GM06990 (cell line): ENCODE data around the gene SRD5A3.
"Not testable (repeated sequence)": the region's sequence is repeated elsewhere in the genome, so short reads cannot be mapped to it uniquely, and the experiment has no call there.

Experiments
- DNase-seq: peaks from one replicate; pipeline ENCODE4 v3.0.0-alpha.2; 2011; ENCODE audit not compliant: insufficient read length; ENCODE audit errors: extremely low read depth
- H3K27me3 ChIP-seq: replicated peaks from 2 replicates; pipeline ENCODE4 v1.6.0; 2011; ENCODE audit warnings: low read length; ENCODE audit not compliant: control insufficient read depth, insufficient read depth
- H3K36me3 ChIP-seq: 2 replicates; pipeline ENCODE4 v1.5.1; 2011; ENCODE audit warnings: low read length; ENCODE audit not compliant: control insufficient read depth, insufficient read depth
- H3K4me3 ChIP-seq: replicated peaks from 2 replicates; pipeline ENCODE4 v1.5.1; 2011; ENCODE audit warnings: low read depth, mild to moderate bottlenecking, control low read depth, low read length
- CTCF ChIP-seq: IDR thresholded peaks from 2 replicates; pipeline ENCODE4 v1.5.1; 2011; ENCODE audit warnings: low read length, control low read depth, mild to moderate bottlenecking, inconsistent platforms; ENCODE audit not compliant: insufficient read depth, poor library complexity, severe bottlenecking

SRD5A3 gene

GRCh38 chr4:55347610-55348228 lies 1.7 kb downstream of the SRD5A3 start:
- H3K36me3 ChIP-seq: no peaks in the 10 kb centered on the region
- no peak for TF ChIP-seq CTCF
- no peaks in the 10 kb centered on the region for H3K27me3 ChIP-seq
- H3K4me3 ChIP-seq: no peak overlapping the region
- no peak for DNase-seq

- Histone ChIP-seq H3K36me3 (no peaks in the 10 kb centered on the region), H3K4me3 (no peak overlapping the region), H3K27me3 (no peaks in the 10 kb centered on the region)
- DNase-seq: no peak
- no peak for TF ChIP-seq CTCF
Observed at GRCh38 chr4:55348466-55348865, 2.4 kb downstream of the SRD5A3 start.

- not testable (repeated sequence) for DNase-seq, H3K4me3 ChIP-seq, H3K27me3 ChIP-seq, H3K36me3 ChIP-seq
Observed at GRCh38 chr4:55350870-55351269, 4.8 kb downstream of the SRD5A3 start.

GRCh38 chr4:55351824-55352223 lies 5.8 kb downstream of the SRD5A3 start:
- Histone ChIP-seq H3K4me3 (no peak overlapping the region), H3K36me3 (no peaks in the 10 kb centered on the region), H3K27me3 (no peaks in the 10 kb centered on the region)
- TF ChIP-seq CTCF: no peak
- no peak for DNase-seq

GRCh38 chr4:55352726-55353125 lies 6.7 kb downstream of the SRD5A3 start:
- Histone ChIP-seq H3K27me3 (no peaks in the 10 kb centered on the region), H3K4me3 (no peak overlapping the region), H3K36me3 (no peaks in the 10 kb centered on the region)
- no peak for DNase-seq
- no peak for TF ChIP-seq CTCF

- H3K27me3 ChIP-seq, H3K36me3 ChIP-seq, H3K4me3 ChIP-seq, DNase-seq: not testable (repeated sequence)
Observed at GRCh38 chr4:55353228-55353747, 7.2 kb downstream of the SRD5A3 start.

- no peaks in the 10 kb centered on the region for H3K36me3 ChIP-seq
- no peaks in the 10 kb centered on the region for H3K27me3 ChIP-seq
- DNase-seq: no peak
- no peak for TF ChIP-seq CTCF
- H3K4me3 ChIP-seq: no peak overlapping the region
Observed at GRCh38 chr4:55354648-55355047, 8.6 kb downstream of the SRD5A3 start.
